GM12878 (cell line): Measurements from ENCODE around the gene FCHSD2. TPM values are rescaled to one million over a fixed set of nuclear protein-coding genes. Genes with fewer than 3 reads are reported as not detected.

Experiments
- ATAC-seq: fragments of 200-7000 bp; cut with Tn5 transposase; 3 replicates; pipeline ENCODE4 v1.9.1; 2020; ENCODE audit warnings: mild to moderate bottlenecking, moderate library complexity
- BruUV-seq: library from RNA; stranded (reverse); fragments of 400-500 nt; replicated peaks from 2 replicates; lab custom pipeline; 2021; lab: Mats Ljungman, UMichigan
- CTCF ChIA-PET: fragments of 300-600 bp; sonication (Branson Sonifier 250); formaldehyde crosslinking; extraction: SDS; loops from one replicate; lab custom pipeline; 2021; ENCODE audit warnings: inconsistent platforms; lab: Yijun Ruan, JAX
- POLR2A ChIA-PET: fragments of 350-600 bp; formaldehyde crosslinking; extraction: SDS; loops from one replicate; lab custom pipeline; 2021; ENCODE audit warnings: inconsistent platforms; lab: Charles Lee
- RAD21 ChIA-PET: fragments of 300-600 bp; sonication (Branson Sonifier 250); formaldehyde crosslinking; loops from one replicate; lab custom pipeline; 2023; ENCODE audit warnings: antibody characterized with exemption; ENCODE audit not compliant: unreplicated experiment; lab: Charles Lee
- SMC1A ChIA-PET: fragments of 300-600 bp; sonication (Branson Sonifier 250); formaldehyde crosslinking; loops from one replicate; lab custom pipeline; 2023; ENCODE audit not compliant: unreplicated experiment, uncharacterized antibody; lab: Charles Lee
- DNase-seq: peaks from one replicate; pipeline ENCODE4 v3.0.0-alpha.2; 2011; ENCODE audit warnings: low read depth, low spot score
- FAIRE-seq: peaks from 3 replicates; lab custom pipeline; 2011; peaks lifted over from hg19 to GRCh38; lab: Jason Lieb, UNC
- H2AFZ ChIP-seq: 2 replicates; pipeline ENCODE4 v1.6.0; 2011; ENCODE audit warnings: low read depth, low read length, control low read depth; ENCODE audit not compliant: control insufficient read depth
- H3K27ac ChIP-seq: 2 replicates; pipeline ENCODE4 v1.5.1; 2011; ENCODE audit warnings: control low read depth; ENCODE audit not compliant: control insufficient read depth, insufficient read depth
- H3K27me3 ChIP-seq, 2 experiments: replicated peaks in 1 of 2; 2 replicates each; pipeline versions ENCODE4 v1.6.0 to v1.6.1; 2011; ENCODE audit warnings: low read length in 1 of 2; ENCODE audit not compliant: control insufficient read depth in 2 of 2, insufficient read depth in 2 of 2
- H3K36me3 ChIP-seq, 2 experiments: 2 replicates each; pipeline ENCODE4 v1.5.1; 2011; ENCODE audit warnings: low read length in 1 of 2; ENCODE audit not compliant: control insufficient read depth in 2 of 2, insufficient read depth in 2 of 2
- H3K4me1 ChIP-seq: 2 replicates; pipeline ENCODE4 v1.6.1; 2011; ENCODE audit warnings: mild to moderate bottlenecking, low read length, moderate library complexity, mixed read lengths; ENCODE audit not compliant: control insufficient read depth, insufficient read depth
- H3K4me2 ChIP-seq: 2 replicates; pipeline ENCODE4 v1.6.0; 2011; ENCODE audit warnings: control low read depth; ENCODE audit not compliant: control insufficient read depth, insufficient read depth
- H3K4me3 ChIP-seq: fragments of 200-600 bp; sonication (generic); 2 replicates; pipeline ENCODE4 v1.5.1; 2016
- H3K79me2 ChIP-seq: 2 replicates; pipeline ENCODE4 v1.6.0; 2011; ENCODE audit warnings: low read length; ENCODE audit not compliant: control insufficient read depth, insufficient read depth
- H3K9ac ChIP-seq: 2 replicates; pipeline ENCODE4 v1.8.0; 2011; ENCODE audit warnings: low read length, control low read depth, mixed read lengths; ENCODE audit not compliant: control insufficient read depth, insufficient read depth
- H3K9me3 ChIP-seq: replicated peaks from 3 replicates; pipeline ENCODE4 v1.5.1; 2011; ENCODE audit warnings: mild to moderate bottlenecking, low read length; ENCODE audit not compliant: control insufficient read depth, insufficient read depth
- H4K20me1 ChIP-seq: 2 replicates; pipeline ENCODE4 v1.6.0; 2011; ENCODE audit not compliant: control insufficient read depth, insufficient read depth
- BCL11A ChIP-seq: IDR thresholded peaks from 2 replicates; pipeline ENCODE4 v1.6.1; 2011; ENCODE audit warnings: low read depth, low read length
- EGR1 ChIP-seq, 2 experiments: IDR thresholded peaks; 1 replicate in 1 of 2; 2 replicates in 1 of 2; pipeline ENCODE4 v1.6.1; 2011 to 2012; ENCODE audit warnings: low read depth in 2 of 2, low read length in 2 of 2, borderline replicate concordance in 1 of 2, mild to moderate bottlenecking in 1 of 2, moderate library complexity in 1 of 2
- ETV6 ChIP-seq, 2 experiments: fragments of 450-650 bp in 1 of 2; IDR thresholded peaks in 1 of 2; conservative IDR thresholded peaks in 1 of 2; 2 replicates each; pipeline ENCODE4 v1.6.1; 2014; ENCODE audit warnings: antibody characterized with exemption in 1 of 2, borderline replicate concordance in 1 of 2, low read depth in 1 of 2, mild to moderate bottlenecking in 1 of 2, moderate library complexity in 1 of 2
- EZH2 ChIP-seq: IDR thresholded peaks from 2 replicates; pipeline ENCODE4 v1.6.1; 2012; ENCODE audit warnings: low read depth, mild to moderate bottlenecking, control low read depth, inconsistent platforms, low read length, borderline replicate concordance; ENCODE audit not compliant: control insufficient read depth
- IKZF2 ChIP-seq, 2 experiments: fragments of 450-650 bp; IDR thresholded peaks; 2 replicates each; pipeline ENCODE4 v1.6.1; 2017; ENCODE audit warnings: mild to moderate bottlenecking in 2 of 2, moderate library complexity in 2 of 2
- JUNB ChIP-seq: IDR thresholded peaks from 2 replicates; pipeline ENCODE4 v1.6.1; 2016; ENCODE audit warnings: antibody characterized with exemption, mild to moderate bottlenecking
- JUND ChIP-seq: IDR thresholded peaks from 2 replicates; pipeline ENCODE4 v1.6.1; 2012; ENCODE audit warnings: low read depth, mild to moderate bottlenecking, low read length, improper control_type of control experiment, moderate library complexity
- MXI1 ChIP-seq: fragments of 150-350 bp; IDR thresholded peaks from 2 replicates; pipeline ENCODE4 v1.6.1; 2011; ENCODE audit warnings: low read depth, mild to moderate bottlenecking, inconsistent platforms, low read length, improper control_type of control experiment
- MYB ChIP-seq: fragments of 150-350 bp; IDR thresholded peaks from 2 replicates; pipeline ENCODE4 v1.6.1; 2014; ENCODE audit warnings: mild to moderate bottlenecking, low read depth, low read length, borderline replicate concordance
- NBN ChIP-seq: fragments of 450-650 bp; IDR thresholded peaks from 2 replicates; pipeline ENCODE4 v1.6.1; 2016
- NFIC ChIP-seq: IDR thresholded peaks from 2 replicates; pipeline ENCODE4 v1.6.1; 2012; ENCODE audit warnings: low read depth, mild to moderate bottlenecking, inconsistent platforms, low read length, moderate library complexity
- NFYB ChIP-seq: IDR thresholded peaks from 2 replicates; pipeline ENCODE4 v1.6.1; 2011; ENCODE audit warnings: low read depth, mild to moderate bottlenecking, low read length, improper control_type of control experiment, moderate library complexity; ENCODE audit not compliant: insufficient read depth
- PAX8 ChIP-seq: fragments of 450-650 bp; IDR thresholded peaks from 2 replicates; pipeline ENCODE4 v1.6.1; 2017; ENCODE audit warnings: mild to moderate bottlenecking, moderate library complexity
- POLR2AphosphoS5 ChIP-seq: IDR thresholded peaks from 2 replicates; pipeline ENCODE4 v1.6.1; 2011; ENCODE audit warnings: mild to moderate bottlenecking, low read length, inconsistent platforms
- RB1 ChIP-seq: fragments of 450-650 bp; formaldehyde crosslinking; IDR thresholded peaks from 2 replicates; pipeline ENCODE4 v1.6.1; 2017; ENCODE audit warnings: mild to moderate bottlenecking, borderline replicate concordance
- TCF7 ChIP-seq: IDR thresholded peaks from 2 replicates; pipeline ENCODE4 v1.6.1; 2014; ENCODE audit warnings: antibody characterized with exemption, borderline replicate concordance
- YY1 ChIP-seq: IDR thresholded peaks from 2 replicates; pipeline ENCODE4 v1.6.1; 2011; ENCODE audit warnings: low read depth, mild to moderate bottlenecking, low read length
- WGBS: methylation state at CpG from one replicate; pipeline ENCODE4 v1.1.6; 2016; ENCODE audit warnings: low lambda C conversion rate; ENCODE audit not compliant: insufficient replicate concordance, insufficient coverage; ENCODE audit errors: missing lambda C conversion rate; 5-methylcytosine and 5-hydroxymethylcytosine counted together
- in situ Hi-C: fragments of 300-500 bp; cut with MboI; formaldehyde crosslinking; loops from 9 replicates; pipeline ENCODE4 v1.14.3; 2018; ENCODE audit warnings: mixed read lengths
- intact Hi-C: fragments of 100-400 bp; cut with micrococcal nuclease; formaldehyde crosslinking; loops from one replicate; pipeline ENCODE4 v1.14.2; 2022; ENCODE audit not compliant: unreplicated experiment
- polyA plus RNA-seq, 11 experiments: library from polyadenylated mRNA; depleted of rRNA in 4 of 11; unstranded in 6 of 11; stranded (reverse) in 5 of 11; fragments of >200 nt; fragmentation: Nextera tagmentation in 4 of 11; fragmentation: Illumina TruSeq in 1 of 11; extraction: Ambion mirVana in 4 of 11; extraction: Trizol in 1 of 11; gene quantifications; 1 replicate in 1 of 11; 2 replicates in 10 of 11; pipeline versions ENCODE4 v1.2.1 to v1.2.3, GENCODE V29; 2011 to 2016; ENCODE audit warnings: inconsistent platforms in 2 of 11, missing spikeins in 2 of 11, low read depth in 1 of 11
- total RNA-seq, 4 experiments: library from RNA; depleted of rRNA in 3 of 4; stranded (reverse); fragments of >200 nt in 3 of 4; fragmentation: Illumina TruSeq in 1 of 4; extraction: Trizol in 1 of 4; gene quantifications; 2 replicates each; pipeline versions ENCODE4 v1.2.1 to v1.2.3, GENCODE V29; 2013 to 2021
- TF ChIP-seq, protein P1 (sequence below): IDR thresholded peaks from 2 replicates; pipeline ENCODE4 v1.6.1; 2011; ENCODE audit warnings: mild to moderate bottlenecking, low read depth, low read length, moderate library complexity; ENCODE audit not compliant: insufficient replicate concordance
- TF ChIP-seq, protein P2 (sequence below): fragments of 450-650 bp; IDR thresholded peaks from 2 replicates; pipeline ENCODE4 v1.6.1; 2017; ENCODE audit warnings: mild to moderate bottlenecking
- TF ChIP-seq, protein P3 (sequence below): fragments of 450-650 bp; IDR thresholded peaks from 2 replicates; pipeline ENCODE4 v1.6.1; 2017; ENCODE audit warnings: borderline replicate concordance

FCHSD2 gene
- total and polyA plus RNA-seq, 10 of the 15 experiments (the other 5 are each of a cell fraction or from before 2014, with no cell fraction given): 13.2 to 89.8 (median 47.8) TPM

DNA sequence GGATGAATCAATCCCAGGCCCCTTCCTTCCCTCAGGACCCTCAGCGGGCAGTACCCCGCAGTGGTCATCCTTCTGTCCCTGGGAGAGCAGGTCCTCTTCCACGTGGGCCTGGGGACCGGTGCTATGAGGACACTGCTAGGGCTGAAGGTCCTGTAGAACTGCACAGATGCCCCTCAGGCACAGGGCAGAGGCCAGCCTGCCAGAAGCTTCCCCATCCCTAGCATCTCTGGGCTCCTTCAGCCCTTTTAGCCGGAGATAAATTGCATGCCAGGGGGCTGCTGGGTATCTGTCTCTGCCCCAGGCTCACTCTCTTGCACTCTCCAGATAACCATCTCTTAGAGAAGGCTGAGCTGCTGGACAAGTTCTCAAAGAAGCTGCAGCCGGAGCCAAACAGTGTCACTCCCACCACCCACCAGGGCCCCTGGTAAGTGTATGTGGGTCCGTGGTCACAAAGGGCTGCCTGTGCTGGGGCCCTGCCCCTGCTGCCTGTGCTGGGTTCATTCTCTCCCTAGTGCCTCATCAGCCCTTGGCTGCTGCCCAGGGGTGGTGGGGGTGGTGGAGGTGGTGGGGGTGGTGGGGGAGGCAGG, 325.6 kb downstream of the FCHSD2 start:
- Histone ChIP-seq H3K79me2 (peaks cover 49% of the 10 kb centered on the region), H3K9ac (peak overlapping the region; percentile 88), H3K27ac (peak overlapping the region; percentile 98), H3K36me3 (peaks cover 7 to 12% of the 10 kb centered on the region in 2 experiments; a peak in 3 of 4 replicates), H4K20me1 (no peaks in the 10 kb centered on the region), H3K4me1 (peaks cover 15% of the 10 kb centered on the region), H3K27me3 (no peaks in the 10 kb centered on the region), H3K9me3 (no peaks in the 10 kb centered on the region), H3K4me2 (peak overlapping the region; percentile 94), H2AFZ (no peak overlapping the region), H3K4me3 (peak overlapping the region; percentile 89)
- no peak for FAIRE-seq
- ChIA-PET RAD21 (interaction anchor here (1.0 to 2.1 kb wide), 12 partner anchors 8 to 472 kb away, joined by 3 to 32 read pairs (median 4); partner anchors contain the start of gene STARD10), SMC1A (interaction anchor here (0.7 to 2.2 kb wide), 12 partner anchors 16 to 426 kb away, joined by 3 to 10 read pairs (median 4); partner anchors contain the start of gene STARD10), POLR2A (interaction anchor here (0.8 to 5.4 kb wide), 12 partner anchors 11 to 426 kb away, joined by 3 to 46 read pairs (median 3); partner anchors contain the start of gene STARD10), CTCF (interaction anchor here (0.7 to 8.3 kb wide), 9 partner anchors 11 to 473 kb away, joined by 3 to 154 read pairs (median 3); partner anchors contain the start of gene STARD10)
- ATAC-seq: no peak
- TF ChIP-seq, protein P1, sequence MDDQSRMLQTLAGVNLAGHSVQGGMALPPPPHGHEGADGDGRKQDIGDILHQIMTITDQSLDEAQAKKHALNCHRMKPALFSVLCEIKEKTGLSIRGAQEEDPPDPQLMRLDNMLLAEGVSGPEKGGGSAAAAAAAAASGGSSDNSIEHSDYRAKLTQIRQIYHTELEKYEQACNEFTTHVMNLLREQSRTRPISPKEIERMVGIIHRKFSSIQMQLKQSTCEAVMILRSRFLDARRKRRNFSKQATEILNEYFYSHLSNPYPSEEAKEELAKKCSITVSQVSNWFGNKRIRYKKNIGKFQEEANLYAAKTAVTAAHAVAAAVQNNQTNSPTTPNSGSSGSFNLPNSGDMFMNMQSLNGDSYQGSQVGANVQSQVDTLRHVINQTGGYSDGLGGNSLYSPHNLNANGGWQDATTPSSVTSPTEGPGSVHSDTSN: no peak
- TF ChIP-seq MXI1 (no peak), EZH2 (no peak), PAX8 (no peak), BCL11A (no peak), ETV6 (conservative IDR thresholded peaks at IDR 0.05 in 1 of 2, IDR thresholded peaks at IDR 0.05 in 1 of 2; ENCODE audit: borderline replicate concordance in 1 of 2, low read depth in 1 of 2) (no peak), POLR2AphosphoS5 (no peak), EGR1 (IDR thresholded peaks at IDR 0.05; ENCODE audit: borderline replicate concordance in 1 of 2, low read depth in 2 of 2, low read length in 2 of 2) (no peak), IKZF2 (IDR thresholded peaks at IDR 0.05) (no peak), JUND (no peak), NFIC (no peak), YY1 (no peak), RB1 (no peak), TCF7 (no peak), JUNB (no peak), NBN (no peak), NFYB (no peak), MYB (no peak)
- TF ChIP-seq, protein P2, sequence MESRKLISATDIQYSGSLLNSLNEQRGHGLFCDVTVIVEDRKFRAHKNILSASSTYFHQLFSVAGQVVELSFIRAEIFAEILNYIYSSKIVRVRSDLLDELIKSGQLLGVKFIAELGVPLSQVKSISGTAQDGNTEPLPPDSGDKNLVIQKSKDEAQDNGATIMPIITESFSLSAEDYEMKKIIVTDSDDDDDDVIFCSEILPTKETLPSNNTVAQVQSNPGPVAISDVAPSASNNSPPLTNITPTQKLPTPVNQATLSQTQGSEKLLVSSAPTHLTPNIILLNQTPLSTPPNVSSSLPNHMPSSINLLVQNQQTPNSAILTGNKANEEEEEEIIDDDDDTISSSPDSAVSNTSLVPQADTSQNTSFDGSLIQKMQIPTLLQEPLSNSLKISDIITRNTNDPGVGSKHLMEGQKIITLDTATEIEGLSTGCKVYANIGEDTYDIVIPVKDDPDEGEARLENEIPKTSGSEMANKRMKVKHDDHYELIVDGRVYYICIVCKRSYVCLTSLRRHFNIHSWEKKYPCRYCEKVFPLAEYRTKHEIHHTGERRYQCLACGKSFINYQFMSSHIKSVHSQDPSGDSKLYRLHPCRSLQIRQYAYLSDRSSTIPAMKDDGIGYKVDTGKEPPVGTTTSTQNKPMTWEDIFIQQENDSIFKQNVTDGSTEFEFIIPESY: no peak
- TF ChIP-seq, protein P3, sequence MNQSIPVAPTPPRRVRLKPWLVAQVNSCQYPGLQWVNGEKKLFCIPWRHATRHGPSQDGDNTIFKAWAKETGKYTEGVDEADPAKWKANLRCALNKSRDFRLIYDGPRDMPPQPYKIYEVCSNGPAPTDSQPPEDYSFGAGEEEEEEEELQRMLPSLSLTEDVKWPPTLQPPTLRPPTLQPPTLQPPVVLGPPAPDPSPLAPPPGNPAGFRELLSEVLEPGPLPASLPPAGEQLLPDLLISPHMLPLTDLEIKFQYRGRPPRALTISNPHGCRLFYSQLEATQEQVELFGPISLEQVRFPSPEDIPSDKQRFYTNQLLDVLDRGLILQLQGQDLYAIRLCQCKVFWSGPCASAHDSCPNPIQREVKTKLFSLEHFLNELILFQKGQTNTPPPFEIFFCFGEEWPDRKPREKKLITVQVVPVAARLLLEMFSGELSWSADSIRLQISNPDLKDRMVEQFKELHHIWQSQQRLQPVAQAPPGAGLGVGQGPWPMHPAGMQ: no peak
- intact Hi-C loops (loop anchor here (10.0 kb wide), 1 partner anchor 232 kb away; no protein-coding TSS in a partner anchor), in situ Hi-C loops (no loop called here)
- WGBS: 74% methylated on average over 7 of the region's 7 CpGs
- DNase-seq: no peak
- BruUV-seq: no TSS peak
